ENCODE data around the gene COBL. TPM values are rescaled to one million over a fixed set of nuclear protein-coding genes. Genes with fewer than 3 reads are reported as not detected.

Gene COBL
- polyA plus RNA-seq, 3 donors: not detected

DNA sequence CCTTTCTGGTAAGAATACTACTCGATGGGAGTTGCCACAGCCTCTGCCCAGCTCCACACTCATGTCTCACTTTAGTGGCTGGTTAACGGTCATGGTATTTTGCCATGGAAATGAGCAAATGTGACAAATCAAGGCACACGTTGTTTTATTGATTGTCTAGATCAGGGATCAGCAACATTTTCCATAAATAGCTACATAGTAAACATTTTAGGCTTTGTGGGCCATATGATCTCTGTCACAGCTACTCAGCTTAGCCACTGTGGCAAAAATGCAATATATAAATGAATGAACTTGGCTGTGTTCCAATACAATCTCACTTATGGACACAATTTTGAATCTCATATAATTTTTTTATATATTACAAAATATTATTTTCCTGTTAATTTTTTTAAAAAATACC lies 76.9 kb downstream of the COBL start:
- Histone ChIP-seq H4K20me1 (ENCODE audit: insufficient read depth, low read length) (no peaks in the 10 kb centered on the region), H3K79me2 (ENCODE audit: insufficient read depth, low read length) (no peaks in the 10 kb centered on the region), H3K4me3 (replicated peaks in 1 of 3; ENCODE audit: low read depth in 2 of 3, low read length in 3 of 3) (no peak overlapping the region), H3K27ac (ENCODE audit: low read depth in 1 of 2, low read length in 2 of 2) (no peak overlapping the region), H2AFZ (ENCODE audit: insufficient read depth, low read depth, low read length, poor library complexity, severe bottlenecking) (no peak overlapping the region), H3K9me3 (replicated peaks in 1 of 2; ENCODE audit: control insufficient read depth in 1 of 2, insufficient read depth in 1 of 2, low read length in 2 of 2) (peaks cover 0 to 4% of the 10 kb centered on the region in 2 donors), H3K9ac (ENCODE audit: insufficient read depth, low read length, poor library complexity, severe bottlenecking) (no peak overlapping the region), H3K4me1 (ENCODE audit: control insufficient read depth in 1 of 2, insufficient read depth in 2 of 2, low read length in 2 of 2) (peaks cover 0 to 4% of the 10 kb centered on the region in 2 donors), H3K4me2 (replicated peaks; ENCODE audit: extremely low read depth, low read length, poor library complexity, severe bottlenecking) (no peak overlapping the region), H3K36me3 (replicated peaks in 1 of 2; ENCODE audit: control insufficient read depth in 1 of 2, insufficient read depth in 2 of 2, low read length in 2 of 2) (no peaks in the 10 kb centered on the region), H3K27me3 (ENCODE audit: control insufficient read depth in 2 of 2, insufficient read depth in 2 of 2, low read length in 2 of 2) (no peaks in the 10 kb centered on the region)
- Mint-ChIP-seq H3K9me3 (peaks cover 0 to 5% (median 1%) of the 10 kb centered on the region in 7 donors), H3K27ac (no peak overlapping the region), H3K4me1 (peaks cover 11% of the 10 kb centered on the region), H3K4me3 (no peak overlapping the region), H3K36me3 (peaks cover 0 to 1% of the 10 kb centered on the region in 2 donors), H3K27me3 (ENCODE audit: low read depth in 3 of 3) (peaks cover 0 to 4% (median 0%) of the 10 kb centered on the region in 3 donors)
- WGBS (ENCODE audit: insufficient coverage): 100% methylated on average over 1 of the region's 3 CpGs
- TF ChIP-seq, protein P1, sequence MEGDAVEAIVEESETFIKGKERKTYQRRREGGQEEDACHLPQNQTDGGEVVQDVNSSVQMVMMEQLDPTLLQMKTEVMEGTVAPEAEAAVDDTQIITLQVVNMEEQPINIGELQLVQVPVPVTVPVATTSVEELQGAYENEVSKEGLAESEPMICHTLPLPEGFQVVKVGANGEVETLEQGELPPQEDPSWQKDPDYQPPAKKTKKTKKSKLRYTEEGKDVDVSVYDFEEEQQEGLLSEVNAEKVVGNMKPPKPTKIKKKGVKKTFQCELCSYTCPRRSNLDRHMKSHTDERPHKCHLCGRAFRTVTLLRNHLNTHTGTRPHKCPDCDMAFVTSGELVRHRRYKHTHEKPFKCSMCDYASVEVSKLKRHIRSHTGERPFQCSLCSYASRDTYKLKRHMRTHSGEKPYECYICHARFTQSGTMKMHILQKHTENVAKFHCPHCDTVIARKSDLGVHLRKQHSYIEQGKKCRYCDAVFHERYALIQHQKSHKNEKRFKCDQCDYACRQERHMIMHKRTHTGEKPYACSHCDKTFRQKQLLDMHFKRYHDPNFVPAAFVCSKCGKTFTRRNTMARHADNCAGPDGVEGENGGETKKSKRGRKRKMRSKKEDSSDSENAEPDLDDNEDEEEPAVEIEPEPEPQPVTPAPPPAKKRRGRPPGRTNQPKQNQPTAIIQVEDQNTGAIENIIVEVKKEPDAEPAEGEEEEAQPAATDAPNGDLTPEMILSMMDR (IDR thresholded peaks at IDR 0.05): no peak
- no peak for DNase-seq
- intact Hi-C loops (cut with micrococcal nuclease): no loop called here

DNA sequence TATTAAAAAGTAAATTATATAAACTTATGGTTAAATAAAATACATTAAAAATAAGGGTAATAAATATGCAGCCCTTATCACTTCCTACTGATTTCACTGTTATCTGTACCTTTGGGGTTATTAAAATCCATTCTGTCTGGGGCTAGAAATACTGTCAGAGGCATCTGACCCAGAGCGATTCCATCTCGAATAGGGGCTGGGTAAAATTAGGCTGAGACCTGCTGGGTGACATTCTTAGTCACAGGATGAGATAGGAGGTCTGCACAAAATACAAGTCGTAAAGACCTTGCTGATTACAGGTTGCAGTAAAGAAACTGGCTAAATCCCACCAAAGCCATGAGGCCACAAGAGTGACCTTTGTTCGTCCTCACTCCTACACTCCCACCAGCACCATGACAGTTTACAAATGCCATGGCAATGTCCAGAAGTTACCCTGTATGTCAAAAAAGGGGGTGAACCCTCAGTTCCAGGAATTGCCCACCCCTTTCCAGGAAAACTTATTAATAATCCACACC lies 77.6 kb downstream of the COBL start:
- WGBS (ENCODE audit: insufficient coverage): 74% methylated on average over 3 of the region's 4 CpGs
- H3K4me1 ChIP-seq (ENCODE audit: control insufficient read depth in 1 of 2, insufficient read depth in 2 of 2, low read length in 2 of 2): no peaks in the 10 kb centered on the region
- H3K9me3 ChIP-seq (replicated peaks in 1 of 2; ENCODE audit: control insufficient read depth in 1 of 2, insufficient read depth in 1 of 2, low read length in 2 of 2): peaks cover 0 to 4% of the 10 kb centered on the region in 2 donors
- H4K20me1 ChIP-seq (ENCODE audit: insufficient read depth, low read length): no peaks in the 10 kb centered on the region
- intact Hi-C loops (cut with micrococcal nuclease): no loop called here
- H3K79me2 ChIP-seq (ENCODE audit: insufficient read depth, low read length): no peaks in the 10 kb centered on the region
- no peak overlapping the region for H3K4me2 ChIP-seq (replicated peaks; ENCODE audit: extremely low read depth, low read length, poor library complexity, severe bottlenecking)
- H3K27me3 Mint-ChIP-seq (ENCODE audit: low read depth in 3 of 3): peaks cover 0 to 4% (median 0%) of the 10 kb centered on the region in 3 donors
- H3K27ac Mint-ChIP-seq: no peak overlapping the region
- H3K36me3 Mint-ChIP-seq: peaks cover 0 to 1% of the 10 kb centered on the region in 2 donors
- no peak overlapping the region for H3K27ac ChIP-seq (ENCODE audit: low read depth in 1 of 2, low read length in 2 of 2)
- TF ChIP-seq, protein P1 (IDR thresholded peaks at IDR 0.05): no peak
- H3K9ac ChIP-seq (ENCODE audit: insufficient read depth, low read length, poor library complexity, severe bottlenecking): no peak overlapping the region
- no peak overlapping the region for H3K4me3 ChIP-seq (replicated peaks in 1 of 3; ENCODE audit: low read depth in 2 of 3, low read length in 3 of 3)
- no peak for DNase-seq
- peaks cover 0 to 5% (median 0%) of the 10 kb centered on the region in 7 donors for H3K9me3 Mint-ChIP-seq
- H3K36me3 ChIP-seq (replicated peaks in 1 of 2; ENCODE audit: control insufficient read depth in 1 of 2, insufficient read depth in 2 of 2, low read length in 2 of 2): no peaks in the 10 kb centered on the region
- peaks cover 4% of the 10 kb centered on the region for H3K4me1 Mint-ChIP-seq
- no peak overlapping the region for H3K4me3 Mint-ChIP-seq
- no peak overlapping the region for H2AFZ ChIP-seq (ENCODE audit: insufficient read depth, low read depth, low read length, poor library complexity, severe bottlenecking)
- no peaks in the 10 kb centered on the region for H3K27me3 ChIP-seq (ENCODE audit: control insufficient read depth in 2 of 2, insufficient read depth in 2 of 2, low read length in 2 of 2)

Data from CD14-positive monocyte (primary cell).